ENCODE measurements around the gene OR8B12.

OR8B12 gene

GRCh38 chr11:124569697-124570096 lies 26.2 kb upstream of the OR8B12 start, which contains the start of gene OR8A1:
Gene OR8A1, plus strand, starts transcription at chr11:124569997. Its CDS starts 123 bp downstream, at chr11:124570120.
- DNase-seq (ENCODE audit: extremely low spot score) = no peak
- POLR2A ChIA-PET = no interaction called here
- CTCF ChIA-PET = no interaction called here
- no peak for TF ChIP-seq SP1 (IDR thresholded peaks at IDR 0.05)
- TF ChIP-seq FOXA1 (IDR thresholded peaks at IDR 0.05) = no peak
- no peak for TF ChIP-seq FOXK2 (IDR thresholded peaks at IDR 0.05)
- TF ChIP-seq FOXM1 (IDR thresholded peaks at IDR 0.05; ENCODE audit: borderline replicate concordance) = no peak
- no peak for TF ChIP-seq ELF4 (IDR thresholded peaks at IDR 0.05)
- no peak for TF ChIP-seq L3MBTL2 (conservative IDR thresholded peaks at IDR 0.05)
- no peak for TF ChIP-seq ZNF384 (IDR thresholded peaks at IDR 0.05)
- no peak for TF ChIP-seq BHLHE40 (IDR thresholded peaks at IDR 0.05; ENCODE audit: borderline replicate concordance)
- no peak for TF ChIP-seq PKNOX1 (IDR thresholded peaks at IDR 0.05)
- TF ChIP-seq SUZ12 (IDR thresholded peaks at IDR 0.05) = no peak
- TF ChIP-seq NFRKB (IDR thresholded peaks at IDR 0.05) = no peak
- TF ChIP-seq TARDBP (IDR thresholded peaks at IDR 0.05) = no peak
- no peak for TF ChIP-seq CTBP1 (IDR thresholded peaks at IDR 0.05; ENCODE audit: borderline replicate concordance)

- ChIA-PET POLR2A (no interaction called here), CTCF (no interaction called here)
- no peak for DNase-seq (ENCODE audit: extremely low spot score)
These were observed 13.4 kb upstream of the OR8B12 start for GRCh38 chr11:124556828-124557227.

GRCh38 chr11:124551987-124552386 lies 8.5 kb upstream of the OR8B12 start:
- ChIA-PET POLR2A (no interaction called here), CTCF (no interaction called here)
- DNase-seq (ENCODE audit: extremely low spot score) = no peak
- no peak for TF ChIP-seq L3MBTL2 (conservative IDR thresholded peaks at IDR 0.05)
- no peak for TF ChIP-seq LEF1 (IDR thresholded peaks at IDR 0.05; ENCODE audit: borderline replicate concordance)
- TF ChIP-seq ARNT (IDR thresholded peaks at IDR 0.05) = no peak
- TF ChIP-seq ZNF384 (IDR thresholded peaks at IDR 0.05) = no peak
- TF ChIP-seq CTBP1 (IDR thresholded peaks at IDR 0.05; ENCODE audit: borderline replicate concordance) = no peak
- TF ChIP-seq SUZ12 (IDR thresholded peaks at IDR 0.05) = no peak
- no peak for TF ChIP-seq PKNOX1 (IDR thresholded peaks at IDR 0.05)
- no peak for TF ChIP-seq SP1 (IDR thresholded peaks at IDR 0.05)

More at GRCh38 chr11:124556828-124557227, 13.4 kb upstream of the OR8B12 start:
- TF ChIP-seq FOXK2 (IDR thresholded peaks at IDR 0.05) (no peak), ZNF384 (IDR thresholded peaks at IDR 0.05) (no peak), NFRKB (IDR thresholded peaks at IDR 0.05) (no peak), SUZ12 (IDR thresholded peaks at IDR 0.05) (no peak)

GRCh38 chr11:124551189-124551588 lies 7.7 kb upstream of the OR8B12 start:
- CTCF ChIA-PET = no interaction called here
- DNase-seq (ENCODE audit: extremely low spot score) = no peak

GRCh38 chr11:124543145-124543544 lies 309 bp downstream of the OR8B12 start:
- POLR2A ChIA-PET = no interaction called here
- CTCF ChIA-PET = no interaction called here

More at GRCh38 chr11:124551189-124551588, 7.7 kb upstream of the OR8B12 start:
- TF ChIP-seq HDGF (IDR thresholded peaks at IDR 0.05; ENCODE audit: borderline replicate concordance) = no peak
- no peak for TF ChIP-seq LEF1 (IDR thresholded peaks at IDR 0.05; ENCODE audit: borderline replicate concordance)
- TF ChIP-seq SUZ12 (IDR thresholded peaks at IDR 0.05) = no peak
- no peak for TF ChIP-seq SP1 (IDR thresholded peaks at IDR 0.05)
- TF ChIP-seq FOXK2 (IDR thresholded peaks at IDR 0.05) = no peak
- no peak for TF ChIP-seq TARDBP (IDR thresholded peaks at IDR 0.05)
- TF ChIP-seq CTBP1 (IDR thresholded peaks at IDR 0.05; ENCODE audit: borderline replicate concordance) = no peak
- no peak for TF ChIP-seq FOXM1 (IDR thresholded peaks at IDR 0.05; ENCODE audit: borderline replicate concordance)
- TF ChIP-seq ZNF384 (IDR thresholded peaks at IDR 0.05) = no peak
- TF ChIP-seq BHLHE40 (IDR thresholded peaks at IDR 0.05; ENCODE audit: borderline replicate concordance) = no peak
- TF ChIP-seq L3MBTL2 (conservative IDR thresholded peaks at IDR 0.05) = no peak
- no peak for TF ChIP-seq ELF4 (IDR thresholded peaks at IDR 0.05)
- TF ChIP-seq NFRKB (IDR thresholded peaks at IDR 0.05) = no peak
- TF ChIP-seq ARNT (IDR thresholded peaks at IDR 0.05) = no peak
- no peak for TF ChIP-seq FOXA1 (IDR thresholded peaks at IDR 0.05)
- POLR2A ChIA-PET = no interaction called here

DNA sequence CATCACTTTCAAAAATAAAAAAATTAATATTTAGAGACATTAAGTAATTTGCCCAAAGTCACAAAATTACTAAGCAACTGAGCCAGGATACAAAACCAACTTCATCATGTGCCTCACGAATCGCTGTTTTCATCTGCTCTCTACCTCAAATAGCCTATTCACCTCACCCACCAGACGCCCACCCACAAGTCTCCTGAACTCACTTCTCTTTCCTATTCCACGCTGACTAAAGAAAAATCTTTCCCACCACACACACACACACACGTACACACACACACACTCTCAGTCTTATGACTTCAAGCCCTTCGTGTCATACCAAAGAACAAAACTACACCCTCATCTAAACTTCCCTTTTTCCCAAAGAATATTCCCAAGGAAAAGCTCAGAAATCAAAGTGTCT lies 2.2 kb downstream of the OR8B12 start:
- DNase-seq (ENCODE audit: extremely low spot score) = no peak
- POLR2A ChIA-PET = no interaction called here
- TF ChIP-seq FOXM1 (IDR thresholded peaks at IDR 0.05; ENCODE audit: borderline replicate concordance) (no peak), CTBP1 (IDR thresholded peaks at IDR 0.05; ENCODE audit: borderline replicate concordance) (no peak), PKNOX1 (IDR thresholded peaks at IDR 0.05) (no peak), ARNT (IDR thresholded peaks at IDR 0.05) (no peak), TARDBP (IDR thresholded peaks at IDR 0.05) (no peak), HDGF (IDR thresholded peaks at IDR 0.05; ENCODE audit: borderline replicate concordance) (no peak), NFRKB (IDR thresholded peaks at IDR 0.05) (no peak), SP1 (IDR thresholded peaks at IDR 0.05) (no peak), ZNF384 (IDR thresholded peaks at IDR 0.05) (no peak), L3MBTL2 (conservative IDR thresholded peaks at IDR 0.05) (no peak)
- CTCF ChIA-PET = no interaction called here

More at GRCh38 chr11:124543145-124543544, 309 bp downstream of the OR8B12 start:
- TF ChIP-seq ARNT (IDR thresholded peaks at IDR 0.05) (no peak), PKNOX1 (IDR thresholded peaks at IDR 0.05) (no peak), ZNF384 (IDR thresholded peaks at IDR 0.05) (no peak), FOXA1 (IDR thresholded peaks at IDR 0.05) (no peak), SP1 (IDR thresholded peaks at IDR 0.05) (no peak), HDGF (IDR thresholded peaks at IDR 0.05; ENCODE audit: borderline replicate concordance) (no peak), CTBP1 (IDR thresholded peaks at IDR 0.05; ENCODE audit: borderline replicate concordance) (no peak), FOXM1 (IDR thresholded peaks at IDR 0.05; ENCODE audit: borderline replicate concordance) (no peak), SUZ12 (IDR thresholded peaks at IDR 0.05) (no peak), LEF1 (IDR thresholded peaks at IDR 0.05; ENCODE audit: borderline replicate concordance) (no peak), ELF4 (IDR thresholded peaks at IDR 0.05) (no peak)
- no peak for DNase-seq (ENCODE audit: extremely low spot score)
